Ramos (cell line): Measurements from ENCODE around the gene LYPD6.
"Not testable (repeated sequence)": the region's sequence is repeated elsewhere in the genome, so short reads cannot be mapped to it uniquely, and the experiment has no call there.

Source experiments
- in situ Hi-C: fragments of 300-500 bp; cut with MboI; formaldehyde crosslinking; loops from one replicate; pipeline ENCODE4 v1.14.3; 2022; ENCODE audit warnings: low sequenced_read_pairs; ENCODE audit not compliant: unreplicated experiment

Gene LYPD6

DNA sequence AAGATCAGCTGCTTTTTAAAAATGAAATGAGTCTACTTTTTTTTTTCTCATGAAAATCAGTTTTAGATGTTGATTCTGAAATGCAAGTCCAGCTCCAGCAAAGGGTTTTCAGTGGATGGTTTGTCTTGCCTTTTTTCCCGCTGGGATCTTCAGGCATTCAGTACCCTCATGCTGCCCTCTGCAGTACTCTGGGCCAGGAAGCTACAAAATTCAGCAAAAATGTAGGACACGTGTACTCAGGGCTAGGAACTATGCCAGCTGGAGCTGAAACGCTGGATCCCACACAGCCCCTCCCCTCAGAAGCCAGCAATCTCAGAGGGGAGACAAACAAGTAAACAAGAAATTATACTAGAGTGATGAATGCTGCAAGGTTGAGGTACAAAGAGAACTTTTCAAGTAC lies 159.9 kb downstream of the LYPD6 start:
- in situ Hi-C loops, result no loop called here

DNA sequence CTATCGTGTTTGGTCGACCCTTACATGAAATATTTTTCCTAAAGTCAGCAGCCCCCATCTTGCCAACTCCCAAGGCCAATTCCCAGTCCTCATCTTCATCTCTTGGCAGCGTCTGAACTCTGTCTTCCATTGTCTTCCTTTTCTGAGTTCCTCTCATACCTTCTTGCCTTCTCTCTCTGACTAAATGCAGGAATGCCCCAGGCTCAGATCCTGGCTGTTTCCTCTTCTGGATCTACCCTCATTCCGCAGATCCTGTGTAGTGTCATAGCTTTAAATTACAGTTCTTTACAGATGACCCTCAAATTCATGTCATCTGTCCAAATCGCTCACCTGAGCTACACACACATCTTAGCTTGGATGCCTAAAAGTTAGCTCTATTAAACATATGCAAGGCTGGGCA lies 162.5 kb downstream of the LYPD6 start:
- in situ Hi-C loops, result no loop called here

DNA sequence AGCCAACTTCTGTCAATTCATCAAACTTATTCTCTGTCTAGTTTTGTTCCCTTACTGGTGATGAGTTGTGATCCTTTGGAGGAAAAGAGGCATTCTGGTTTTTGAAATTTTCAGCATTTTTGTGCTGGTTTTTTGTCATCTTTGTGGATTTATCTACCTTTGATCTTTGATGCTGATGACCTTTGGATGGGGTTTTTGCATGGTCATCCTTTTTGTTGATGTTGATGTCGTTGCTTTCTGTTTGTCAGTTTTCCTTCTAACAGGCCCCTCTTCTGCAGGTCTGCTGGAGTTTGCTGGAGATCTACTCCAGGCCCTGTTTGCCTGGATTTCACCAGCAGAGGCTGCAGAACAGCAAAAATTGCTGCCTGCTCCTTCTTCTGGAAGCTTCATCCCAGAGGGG lies 168.8 kb downstream of the LYPD6 start:
- in situ Hi-C loops, result not testable (repeated sequence)

DNA sequence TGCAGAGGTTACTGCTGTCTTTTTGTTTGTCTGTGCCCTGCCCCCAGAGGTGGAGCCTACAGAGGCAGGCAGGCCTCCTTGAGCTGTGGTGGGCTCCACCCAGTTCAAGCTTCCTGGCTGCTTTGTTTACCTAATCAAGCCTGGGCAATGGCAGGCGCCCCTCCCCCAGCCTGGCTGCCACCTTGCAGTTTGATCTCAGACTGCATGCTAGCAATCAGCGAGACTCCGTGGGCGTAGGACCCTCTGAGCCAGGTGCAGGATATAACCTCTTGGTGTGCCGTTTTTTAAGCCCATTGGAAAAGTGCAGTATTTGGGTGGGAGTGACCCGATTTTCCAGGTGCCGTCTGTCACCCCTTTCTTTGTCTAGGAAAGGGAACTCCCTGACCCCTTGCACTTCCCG lies 176.4 kb downstream of the LYPD6 start:
- in situ Hi-C loops, result not testable (repeated sequence)

DNA sequence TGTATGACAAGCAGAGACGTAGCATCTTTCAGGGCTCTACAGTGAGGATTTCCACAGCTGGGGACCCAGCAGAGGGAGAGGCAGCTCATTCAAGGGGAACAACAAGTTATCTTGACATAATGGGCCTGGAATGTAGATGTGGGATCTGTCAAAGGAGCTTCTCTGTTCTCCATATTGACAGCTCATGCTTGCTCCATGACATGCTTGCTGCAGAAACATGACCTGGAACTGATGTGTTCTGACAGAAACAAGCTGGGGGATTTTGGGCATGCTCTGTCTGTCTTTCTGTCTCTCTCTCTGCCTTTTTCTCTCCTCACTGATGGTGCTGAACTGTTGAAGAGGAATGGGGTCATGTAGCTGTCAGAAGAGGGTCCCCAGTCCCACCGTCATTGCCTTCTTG lies 177.6 kb downstream of the LYPD6 start:
- in situ Hi-C loops, result no loop called here

DNA sequence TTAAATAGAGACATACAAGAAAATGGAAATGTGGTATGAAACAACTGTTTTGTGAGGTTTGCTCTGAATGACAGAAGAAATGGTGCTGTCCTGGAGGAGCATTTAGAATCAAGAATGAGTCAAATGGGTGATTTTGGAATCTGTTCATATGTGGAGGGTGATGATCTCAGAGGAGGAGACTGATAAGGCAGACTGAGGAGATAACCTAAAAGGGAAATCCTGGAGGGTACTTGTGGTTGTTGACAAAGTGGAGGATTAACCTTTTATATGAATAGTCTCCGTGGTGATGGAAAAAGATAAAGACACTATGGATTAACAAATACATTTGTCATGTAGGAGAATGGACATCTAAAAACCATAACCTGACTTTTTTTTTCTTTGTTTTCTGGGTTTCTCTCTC lies 183.1 kb downstream of the LYPD6 start:
- in situ Hi-C loops, result no loop called here
